LNCaP clone FGC (cell line): ENCODE data around the gene PATJ.

Experiments
- DNase-seq: peaks from one replicate; pipeline ENCODE4 v3.0.0-alpha.2; 2011; ENCODE audit warnings: low read depth
- H3K4me3 ChIP-seq: 2 replicates; pipeline ENCODE4 v1.5.1; 2011; ENCODE audit warnings: mild to moderate bottlenecking, low read depth, low read length, control low read depth
- CTCF ChIP-seq: IDR thresholded peaks from 2 replicates; pipeline ENCODE4 v1.5.1; 2012; ENCODE audit warnings: mild to moderate bottlenecking; ENCODE audit not compliant: control insufficient read depth, insufficient read depth; ENCODE audit errors: extremely low read depth

Gene PATJ

GRCh38 chr1:62040973-62041372 lies 298.7 kb downstream of the PATJ start:
- H3K4me3 ChIP-seq, result no peak overlapping the region
- TF ChIP-seq CTCF, result no peak
- no peak for DNase-seq

- H3K4me3 ChIP-seq, result no peak overlapping the region
- no peak for DNase-seq
- no peak for TF ChIP-seq CTCF
Measured at GRCh38 chr1:62043154-62043553, 300.9 kb downstream of the PATJ start.

GRCh38 chr1:62045574-62045973 lies 303.3 kb downstream of the PATJ start:
- no peak for DNase-seq
- H3K4me3 ChIP-seq, result no peak overlapping the region

GRCh38 chr1:62046927-62047326 lies 304.6 kb downstream of the PATJ start:
- TF ChIP-seq CTCF, result no peak
- no peak overlapping the region for H3K4me3 ChIP-seq
- no peak for DNase-seq

More at GRCh38 chr1:62045574-62045973, 303.3 kb downstream of the PATJ start:
- TF ChIP-seq CTCF, result no peak

- DNase-seq, result no peak
- TF ChIP-seq CTCF, result no peak
- no peak overlapping the region for H3K4me3 ChIP-seq
Measured at GRCh38 chr1:62050165-62050564, 307.9 kb downstream of the PATJ start.

GRCh38 chr1:62052946-62053345 lies 310.7 kb downstream of the PATJ start:
- DNase-seq, result no peak
- TF ChIP-seq CTCF, result no peak

GRCh38 chr1:62054188-62054587 lies 311.9 kb downstream of the PATJ start:
- TF ChIP-seq CTCF, result no peak
- no peak for DNase-seq

More at GRCh38 chr1:62052946-62053345, 310.7 kb downstream of the PATJ start:
- H3K4me3 ChIP-seq, result no peak overlapping the region

More at GRCh38 chr1:62054188-62054587, 311.9 kb downstream of the PATJ start:
- H3K4me3 ChIP-seq, result no peak overlapping the region
